Activated CD4-positive, alpha-beta T cell treated with anti-CD3 and anti-CD28 coated beads, Interleukin-2, amount 50 U/mL, for 1 hour (primary cell): Measurements from ENCODE around the gene ERRFI1.

Source experiments
- DNase-seq: peaks from one replicate; pipeline ENCODE4 v3.0.0-alpha.2; 2020

ERRFI1 gene

GRCh38 chr1:8018492-8019228, 7.4 kb downstream of the ERRFI1 start:
- DNase-seq: no peak

- DNase-seq: no peak
Measured at GRCh38 chr1:8017495-8018197, 8.5 kb downstream of the ERRFI1 start.

GRCh38 chr1:8016895-8017241, 9.2 kb downstream of the ERRFI1 start:
- DNase-seq: no peak

- no peak for DNase-seq
Measured at GRCh38 chr1:8016210-8016894, 9.8 kb downstream of the ERRFI1 start.

- no peak for DNase-seq
Measured at GRCh38 chr1:8015809-8016165, 10.3 kb downstream of the ERRFI1 start.

- DNase-seq: peak; percentile 18
Measured at GRCh38 chr1:8015036-8015808, 10.9 kb downstream of the ERRFI1 start.

- no peak for DNase-seq
Measured at GRCh38 chr1:8014381-8014988, 11.6 kb downstream of the ERRFI1 start.

- no peak for DNase-seq
Measured at GRCh38 chr1:8013800-8014199, 12.3 kb downstream of the ERRFI1 start.

GRCh38 chr1:8013399-8013798, 12.7 kb downstream of the ERRFI1 start:
- no peak for DNase-seq

- DNase-seq: no peak
Measured at GRCh38 chr1:8012955-8013354, 13.2 kb downstream of the ERRFI1 start.

GRCh38 chr1:8011923-8012858, 13.9 kb downstream of the ERRFI1 start:
- DNase-seq: no peak

GRCh38 chr1:8011016-8011415, 15.1 kb downstream of the ERRFI1 start:
- no peak for DNase-seq

- DNase-seq: no peak
Measured at GRCh38 chr1:8010080-8010664, 15.9 kb downstream of the ERRFI1 start.

- no peak for DNase-seq
Measured at GRCh38 chr1:8009043-8010002, 16.8 kb downstream of the ERRFI1 start.

- no peak for DNase-seq
Measured at GRCh38 chr1:8006037-8006963, 19.8 kb downstream of the ERRFI1 start.

GRCh38 chr1:8004803-8005573, 21.1 kb downstream of the ERRFI1 start:
- DNase-seq: no peak

- DNase-seq: no peak
Measured at GRCh38 chr1:8004113-8004802, 21.9 kb downstream of the ERRFI1 start.
